NAMALWA (cell line): ENCODE results near the gene NMBR.
"Not testable (repeated sequence)": the region's sequence is repeated elsewhere in the genome, so short reads cannot be mapped to it uniquely, and the experiment has no call there.

Experiments
- DNase-seq: peaks from one replicate; pipeline ENCODE4 v3.0.0-alpha.2; 2015; ENCODE audit warnings: low spot score

Gene NMBR

DNA sequence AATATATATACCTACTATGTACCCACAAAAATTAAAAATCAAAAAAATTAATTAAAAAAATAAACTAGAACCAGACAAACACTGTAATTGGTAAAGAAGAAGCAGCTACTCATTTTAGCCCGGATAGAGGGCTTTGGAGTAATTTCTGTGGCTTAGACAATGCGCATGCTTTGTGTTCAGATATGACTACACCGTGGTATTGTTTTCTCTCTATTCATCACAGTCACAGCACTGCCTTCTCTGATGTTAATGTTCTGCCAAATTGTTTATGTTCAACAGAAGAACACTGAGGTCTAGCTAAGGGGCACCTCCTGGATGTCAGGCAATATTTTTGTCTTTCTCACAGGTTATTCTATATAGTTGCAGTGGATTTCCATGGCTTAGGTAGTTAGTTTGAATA, 91.7 kb downstream of the NMBR start:
- DNase-seq, result no peak

DNA sequence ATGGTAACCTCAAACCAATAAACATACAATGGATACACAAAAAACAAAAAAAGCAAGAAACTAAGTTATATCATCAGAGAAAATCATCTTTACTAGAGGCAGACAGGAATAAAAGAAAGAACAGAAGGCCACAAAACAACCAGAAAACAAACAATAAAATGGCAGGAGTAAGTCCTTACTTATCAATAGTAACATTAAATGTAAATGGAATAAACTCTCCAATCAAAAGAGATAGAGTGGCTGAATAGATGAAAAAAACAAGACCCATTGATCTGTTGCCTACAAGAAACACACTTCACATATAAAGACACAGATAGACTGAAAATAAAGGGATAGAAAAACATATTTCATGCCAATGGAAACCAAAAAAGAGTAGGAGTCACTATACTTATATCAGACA, 95.5 kb downstream of the NMBR start:
- DNase-seq, result no peak

DNA sequence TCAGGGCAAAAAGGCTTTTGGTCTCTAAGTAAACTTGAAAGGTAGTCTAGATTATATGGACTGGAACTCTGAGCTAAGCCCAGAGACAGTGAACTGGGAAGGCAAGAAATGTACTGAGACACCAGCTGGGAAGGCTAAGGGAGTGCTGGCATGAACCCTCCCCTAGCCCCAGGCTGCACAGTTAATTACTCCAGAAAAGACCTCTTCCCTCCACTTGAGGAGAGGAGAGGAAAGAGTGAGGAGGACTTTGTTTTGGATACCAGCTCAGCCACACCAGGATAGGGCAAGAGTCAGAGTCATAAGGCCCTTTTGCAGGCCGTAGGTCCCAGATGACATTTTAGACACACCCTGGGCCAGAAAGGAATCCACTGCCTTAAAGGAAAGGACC, 98.3 kb downstream of the NMBR start:
- no peak for DNase-seq

DNA sequence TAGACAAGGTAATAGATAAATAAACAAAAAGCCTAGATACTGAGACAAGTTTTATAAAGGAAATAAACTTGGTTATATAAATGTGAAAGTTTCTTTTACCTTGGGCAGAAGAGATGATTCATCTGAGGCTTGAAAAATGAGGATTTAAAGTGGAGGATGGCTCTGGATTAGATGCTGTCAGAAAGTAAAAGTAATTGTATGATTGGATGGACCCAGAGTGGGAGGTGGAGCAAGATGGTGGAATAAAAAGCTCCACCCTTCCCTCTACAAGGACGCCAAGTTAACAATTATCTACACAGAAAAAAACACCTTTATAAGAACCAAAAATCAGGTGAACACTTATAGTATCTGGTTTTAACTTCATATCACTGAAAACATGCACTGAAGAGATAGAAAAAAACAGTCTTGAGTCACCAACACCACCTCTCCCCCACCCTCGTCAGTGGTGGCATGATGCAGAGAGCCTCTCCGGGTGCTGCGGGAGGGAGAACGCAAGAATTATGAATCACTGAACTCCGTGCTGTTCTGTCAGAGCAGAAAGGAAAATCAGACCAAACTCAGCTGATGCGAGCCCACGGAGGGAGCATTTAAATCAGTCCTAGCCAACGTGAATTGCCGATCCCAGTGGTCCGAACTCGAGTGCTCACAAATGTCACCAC, 98.9 kb downstream of the NMBR start:
- no peak for DNase-seq

DNA sequence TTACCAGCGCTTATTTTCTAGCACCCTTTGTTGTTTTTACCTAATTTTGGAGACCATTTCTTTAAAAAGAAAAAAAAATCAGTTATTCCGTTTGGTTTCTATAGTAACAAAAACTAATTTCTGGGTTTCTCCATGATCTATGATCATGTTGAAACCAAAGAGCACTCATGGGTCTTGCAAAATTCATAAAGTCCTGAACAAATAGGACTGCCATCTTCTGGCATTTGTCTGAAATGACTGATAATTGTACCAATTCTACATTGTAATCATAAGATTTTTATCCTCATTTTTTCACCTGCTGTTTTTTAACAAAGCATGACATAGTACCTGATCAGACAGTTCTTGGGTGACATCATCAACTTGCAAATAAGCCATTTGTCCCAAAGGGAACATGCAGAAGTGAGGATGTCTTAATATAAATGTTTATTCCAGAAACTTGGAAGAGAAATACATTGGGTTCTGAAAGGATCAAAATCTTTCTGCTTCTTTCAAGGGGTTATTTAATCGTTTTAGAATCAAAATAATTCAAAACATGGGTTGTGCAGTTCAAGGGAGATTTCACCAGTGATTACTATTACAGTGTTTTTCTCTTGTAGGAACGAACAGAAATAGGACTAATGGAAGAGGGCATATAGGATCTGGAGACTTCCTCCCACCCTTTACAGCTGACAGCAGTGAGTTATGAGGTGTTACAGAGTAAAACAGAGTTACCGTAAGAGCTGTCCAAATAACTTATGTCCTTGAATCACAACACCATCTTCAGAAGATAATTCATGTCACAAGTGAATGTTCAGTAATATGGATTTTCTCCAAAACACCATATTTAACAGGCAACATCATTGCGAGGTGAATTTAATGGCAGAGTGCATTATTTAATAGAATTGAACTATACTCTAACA, 101.3 kb downstream of the NMBR start:
- peak; percentile 20 for DNase-seq

DNA sequence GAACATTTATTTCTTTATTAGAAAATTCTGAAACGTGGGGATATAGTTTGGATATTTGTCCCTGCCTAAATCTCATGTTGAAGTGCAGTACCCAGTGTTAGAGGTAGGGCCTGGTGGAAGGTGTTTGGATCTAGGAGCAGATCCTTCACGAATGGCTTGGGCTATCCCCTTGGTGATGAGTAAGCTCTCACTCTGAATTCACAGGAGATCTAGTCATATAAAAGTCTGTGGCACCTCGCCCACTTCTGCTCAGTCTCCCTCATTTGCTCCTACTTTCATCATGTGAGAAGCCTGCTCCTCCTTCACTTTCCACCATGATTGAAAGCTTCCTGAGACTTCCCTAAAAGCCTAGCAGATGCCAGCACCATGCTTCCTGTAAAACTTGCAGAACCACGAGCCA, 111.0 kb downstream of the NMBR start:
- DNase-seq, result no peak

DNA sequence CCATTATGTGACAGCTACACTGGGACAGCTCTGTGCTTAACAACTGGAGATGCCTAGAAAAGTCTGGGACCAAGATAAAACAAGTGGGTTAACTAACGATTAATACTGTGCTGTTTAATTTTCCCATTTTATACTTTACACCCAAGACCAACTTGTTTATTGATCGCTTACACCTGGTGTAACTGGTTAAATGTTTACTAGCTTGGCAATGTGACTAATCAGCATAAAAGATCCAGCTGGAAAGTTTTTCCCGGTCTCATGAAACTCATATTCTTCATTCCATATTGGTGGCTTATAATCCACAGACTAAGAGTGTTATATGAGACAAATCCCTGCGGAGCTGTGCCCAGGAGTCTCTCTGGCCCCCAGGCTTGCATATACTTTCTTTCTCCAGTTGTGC, 115.9 kb downstream of the NMBR start:
- DNase-seq, result no peak

DNA sequence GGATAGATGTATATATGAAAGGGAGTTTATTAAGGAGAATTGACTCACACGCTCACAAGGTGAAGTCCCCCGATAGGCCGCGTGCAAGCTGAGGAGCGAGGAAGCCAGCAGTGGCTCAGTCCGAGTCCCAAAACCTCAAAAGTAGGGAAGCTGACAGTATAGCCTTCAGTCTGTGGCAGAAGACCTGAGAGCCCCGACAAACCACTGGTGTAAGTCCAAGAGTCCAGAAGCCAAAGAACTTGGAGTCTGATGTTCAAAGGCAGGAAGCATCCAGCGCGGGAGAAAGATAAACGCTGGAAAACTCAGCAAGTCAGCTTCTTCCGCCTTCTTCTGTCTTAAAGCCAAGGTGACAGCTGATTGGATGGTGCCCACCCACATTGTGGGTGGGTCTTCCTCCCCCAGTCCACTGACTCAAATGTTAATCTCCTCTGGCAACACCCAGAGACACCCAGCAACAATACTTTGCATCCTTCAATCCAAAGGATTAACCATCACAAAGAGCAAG, 116.8 kb downstream of the NMBR start:
- peak; percentile 76 for DNase-seq

DNA sequence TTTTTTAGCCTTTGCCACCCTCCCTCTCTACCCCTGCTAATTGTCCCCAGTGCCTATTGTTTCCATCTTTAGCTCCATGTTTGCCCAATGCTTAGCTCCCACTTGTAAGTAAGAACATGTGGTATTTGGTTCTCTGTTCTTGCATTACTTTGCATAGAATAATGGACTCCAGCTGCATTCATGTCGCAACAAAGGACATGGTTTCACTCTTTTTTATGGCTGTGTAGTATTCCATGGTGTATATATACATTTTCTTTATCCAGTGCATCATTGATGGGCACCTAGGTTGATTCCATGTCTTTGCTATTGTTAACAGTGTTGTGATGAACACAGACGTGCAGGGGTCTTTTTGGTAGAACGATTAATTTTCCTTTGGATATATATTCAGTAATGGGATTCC, 118.4 kb downstream of the NMBR start:
- no peak for DNase-seq

DNA sequence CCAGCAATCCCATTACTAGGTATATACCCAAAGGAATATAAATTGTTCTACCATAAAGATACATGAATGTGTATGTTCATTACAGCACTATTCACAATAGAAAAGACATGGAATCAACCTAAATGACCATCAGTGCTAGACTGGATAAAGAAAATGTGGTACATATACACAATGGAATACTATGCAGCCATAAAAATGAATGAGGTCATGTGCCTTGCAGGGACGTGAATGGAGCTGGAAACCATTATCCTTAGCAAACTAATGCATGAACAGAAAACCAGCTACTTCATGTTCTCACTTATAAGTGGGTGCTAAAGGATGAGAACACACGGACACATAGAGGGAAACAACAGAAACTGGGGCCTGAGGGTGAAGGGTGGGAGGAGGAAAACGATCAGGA, 119.1 kb downstream of the NMBR start:
- DNase-seq, result not testable (repeated sequence)

DNA sequence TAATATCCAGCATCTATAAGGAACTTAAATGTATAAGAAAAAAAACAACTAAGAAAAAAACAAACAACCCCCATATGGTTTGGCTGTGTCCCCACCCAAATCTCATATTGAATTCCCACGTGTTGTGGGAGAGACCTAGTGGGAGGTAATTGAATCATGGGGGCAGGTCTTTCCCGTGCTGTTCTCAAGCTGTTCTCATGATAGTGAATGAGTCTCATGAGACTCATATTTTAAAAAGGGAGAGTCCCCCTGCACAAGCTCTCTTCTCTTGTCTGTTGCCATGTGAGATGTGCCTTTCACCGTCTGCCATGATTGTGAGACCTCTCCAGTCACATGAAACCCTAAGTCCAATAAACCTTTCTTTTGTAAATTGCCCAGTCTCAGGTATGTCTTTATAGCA, 119.8 kb downstream of the NMBR start:
- DNase-seq, result no peak

DNA sequence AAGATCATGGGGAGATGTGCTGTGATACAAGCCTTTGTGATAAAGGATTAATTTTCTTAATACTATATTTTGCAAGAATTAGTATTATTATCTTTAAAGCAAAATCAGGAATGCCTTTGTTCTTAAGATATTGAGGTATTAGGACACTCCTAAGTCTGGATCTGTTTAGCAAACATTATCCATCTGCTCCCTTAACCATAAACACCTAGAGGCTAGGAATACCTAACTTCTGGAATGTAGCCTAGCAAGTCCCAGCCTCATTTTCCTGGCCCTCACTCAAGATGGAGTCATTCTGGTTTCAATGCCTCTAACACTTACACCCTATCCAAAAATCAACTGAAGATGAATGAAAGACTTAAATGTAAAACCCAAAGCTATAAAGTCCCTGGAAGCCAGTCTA, 120.5 kb downstream of the NMBR start:
- DNase-seq, result no peak
